IMR-90 (cell line): ENCODE results near the gene CALU. TPM values are rescaled to one million over a fixed set of nuclear protein-coding genes. Genes with fewer than 3 reads are reported as not detected.

Experiments used
- ATAC-seq: fragments of 200-7000 bp; cut with Tn5 transposase; 2 replicates; pipeline ENCODE4 v1.9.1; 2020; ENCODE audit warnings: low read depth, mild to moderate bottlenecking, moderate library complexity
- BruUV-seq: library from RNA; stranded (reverse); fragments of 400-500 nt; replicated peaks from 2 replicates; lab custom pipeline; 2021; lab: Mats Ljungman, UMichigan
- CTCF ChIA-PET: fragments of 300-600 bp; formaldehyde crosslinking; extraction: SDS; loops from one replicate; lab custom pipeline; 2021; ENCODE audit warnings: antibody characterized with exemption; lab: Yijun Ruan, JAX
- POLR2A ChIA-PET: fragments of 300-600 bp; sonication (Branson Sonifier 250); formaldehyde crosslinking; loops from one replicate; lab custom pipeline; 2022; ENCODE audit warnings: antibody characterized with exemption; ENCODE audit not compliant: unreplicated experiment; lab: Charles Lee
- DNase-seq: peaks from one replicate; pipeline ENCODE4 v3.0.0; 2013
- H2AFZ ChIP-seq: replicated peaks from 2 replicates; pipeline ENCODE3; 2013; ENCODE audit warnings: low read length, mild to moderate bottlenecking; ENCODE audit not compliant: poor library complexity
- H2AK5ac ChIP-seq: 2 replicates; pipeline ENCODE4 v1.6.1; 2013; ENCODE audit warnings: low read depth, low read length, inconsistent platforms
- H2AK9ac ChIP-seq: replicated peaks from 2 replicates; pipeline ENCODE3; 2013; ENCODE audit warnings: mild to moderate bottlenecking, low read depth, low read length, moderate library complexity; ENCODE audit not compliant: poor library complexity
- H2BK120ac ChIP-seq: 2 replicates; pipeline ENCODE4 v1.6.1; 2013; ENCODE audit warnings: low read depth, low read length, inconsistent platforms
- H2BK15ac ChIP-seq: 3 replicates; pipeline ENCODE4 v1.6.1; 2013; ENCODE audit warnings: low read depth, low read length, inconsistent platforms
- H2BK20ac ChIP-seq: 2 replicates; pipeline ENCODE4 v1.6.1; 2013; ENCODE audit warnings: low read depth, mild to moderate bottlenecking, inconsistent platforms, low read length, moderate library complexity
- H2BK5ac ChIP-seq: 2 replicates; pipeline ENCODE4 v1.6.1; 2013; ENCODE audit warnings: mild to moderate bottlenecking, low read depth, low read length, inconsistent platforms; ENCODE audit not compliant: poor library complexity, severe bottlenecking
- H3K14ac ChIP-seq: replicated peaks from 2 replicates; pipeline ENCODE4 v1.6.1; 2013; ENCODE audit warnings: low read depth, low read length, inconsistent platforms
- H3K18ac ChIP-seq: 2 replicates; pipeline ENCODE4 v1.6.1; 2013; ENCODE audit warnings: low read depth, low read length, control low read depth
- H3K23ac ChIP-seq: 2 replicates; pipeline ENCODE4 v1.6.1; 2013; ENCODE audit warnings: low read depth, low read length, inconsistent platforms
- H3K27ac ChIP-seq: 2 replicates; pipeline ENCODE4 v1.5.1; 2013; ENCODE audit warnings: mild to moderate bottlenecking, control low read depth, low read length; ENCODE audit not compliant: insufficient read depth
- H3K27me3 ChIP-seq: 2 replicates; pipeline ENCODE4 v1.6.1; 2013; ENCODE audit warnings: low read length; ENCODE audit not compliant: control insufficient read depth, insufficient read depth
- H3K36me3 ChIP-seq: 2 replicates; pipeline ENCODE4 v1.6.1; 2013; ENCODE audit warnings: low read length, mixed read lengths; ENCODE audit not compliant: control insufficient read depth, insufficient read depth
- H3K4ac ChIP-seq: 2 replicates; pipeline ENCODE4 v1.6.1; 2013; ENCODE audit warnings: low read depth, low read length, inconsistent platforms
- H3K4me1 ChIP-seq: 2 replicates; pipeline ENCODE4 v1.6.1; 2013; ENCODE audit warnings: low read length, mixed read lengths; ENCODE audit not compliant: control insufficient read depth, insufficient read depth
- H3K4me2 ChIP-seq: 2 replicates; pipeline ENCODE4 v1.6.1; 2013; ENCODE audit warnings: low read depth, mild to moderate bottlenecking, control low read depth, low read length, moderate library complexity
- H3K4me3 ChIP-seq: 2 replicates; pipeline ENCODE4 v1.5.1; 2013; ENCODE audit warnings: low read depth, mild to moderate bottlenecking, control low read depth, low read length, moderate library complexity; ENCODE audit not compliant: insufficient read depth
- H3K56ac ChIP-seq: 2 replicates; pipeline ENCODE4 v1.6.1; 2013; ENCODE audit warnings: low read length, inconsistent platforms; ENCODE audit not compliant: insufficient read depth; ENCODE audit errors: extremely low read depth
- H3K79me1 ChIP-seq, 2 experiments: 2 replicates each; pipeline ENCODE4 v1.6.1; 2013; ENCODE audit warnings: low read length in 2 of 2, inconsistent platforms in 1 of 2, low read depth in 1 of 2
- H3K9ac ChIP-seq: 2 replicates; pipeline ENCODE4 v1.6.1; 2013; ENCODE audit warnings: low read depth, low read length, control low read depth
- H3K9me1 ChIP-seq: 2 replicates; pipeline ENCODE4 v1.6.1; 2013; ENCODE audit warnings: low read length, inconsistent platforms; ENCODE audit not compliant: insufficient read depth
- H3K9me3 ChIP-seq: 2 replicates; pipeline ENCODE4 v1.6.1; 2013; ENCODE audit warnings: low read length; ENCODE audit not compliant: control insufficient read depth, insufficient read depth
- H4K20me1 ChIP-seq: 2 replicates; pipeline ENCODE4 v1.6.1; 2013; ENCODE audit warnings: low read length, inconsistent platforms; ENCODE audit not compliant: insufficient read depth
- H4K5ac ChIP-seq: 2 replicates; pipeline ENCODE4 v1.6.1; 2013; ENCODE audit warnings: mild to moderate bottlenecking, low read depth, low read length, control low read depth
- H4K8ac ChIP-seq, 2 experiments: 2 replicates each; pipeline ENCODE4 v1.6.1; 2013; ENCODE audit warnings: low read depth in 2 of 2, low read length in 2 of 2, control low read depth in 1 of 2, inconsistent platforms in 1 of 2
- H4K91ac ChIP-seq: 2 replicates; pipeline ENCODE4 v1.6.1; 2013; ENCODE audit warnings: low read depth, low read length, inconsistent platforms; ENCODE audit not compliant: insufficient read depth
- BHLHE40 ChIP-seq: fragments of 150-350 bp; IDR thresholded peaks from 2 replicates; pipeline ENCODE4 v1.6.1; 2016; ENCODE audit warnings: mild to moderate bottlenecking, low read depth, low read length
- FOS ChIP-seq: fragments of 150-350 bp; IDR thresholded peaks from 2 replicates; pipeline ENCODE4 v1.6.1; 2016; ENCODE audit warnings: low read depth, low read length
- POLR2A ChIP-seq: IDR thresholded peaks from 2 replicates; pipeline ENCODE4 v1.6.1; 2012; ENCODE audit warnings: mild to moderate bottlenecking, low read depth, low read length
- RAD21 ChIP-seq: IDR thresholded peaks from 2 replicates; pipeline ENCODE4 v1.6.1; 2012; ENCODE audit warnings: low read length, improper control_type of control experiment
- WGBS, 2 experiments: methylation state at CpG; one replicate each; pipeline versions ENCODE4 v1.1.5 to v1.1.7; 2013; ENCODE audit warnings: missing lambda C conversion rate in 2 of 2; ENCODE audit not compliant: insufficient read length in 1 of 2; ENCODE audit errors: extremely low coverage in 2 of 2; 5-methylcytosine and 5-hydroxymethylcytosine counted together
- dilution Hi-C: fragments of 300-500 bp; cut with HindIII; formaldehyde crosslinking; loops from one replicate; pipeline ENCODE4 v1.14.3; 2018; ENCODE audit warnings: low sequenced_read_pairs; ENCODE audit not compliant: unreplicated experiment
- in situ Hi-C: fragments of 300-500 bp; cut with MboI; formaldehyde crosslinking; loops from 3 replicates; pipeline ENCODE4 v1.14.3; 2019; ENCODE audit warnings: low sequenced_read_pairs, inconsistent platforms, mixed read lengths
- intact Hi-C: fragments of 100-400 bp; cut with micrococcal nuclease; formaldehyde crosslinking; loops from 2 replicates; pipeline ENCODE4 v1.10.0; 2022
- polyA plus RNA-seq, 3 experiments: library from polyadenylated mRNA; depleted of rRNA; stranded (reverse); fragments of >200 nt; gene quantifications; 2 replicates each; pipeline ENCODE4 v1.2.3, GENCODE V29; 2012; ENCODE audit warnings: low replicate concordance in 1 of 3
- total RNA-seq: library from RNA; depleted of rRNA; stranded (reverse); fragments of >200 nt; gene quantifications from 2 replicates; pipeline ENCODE4 v1.2.3, GENCODE V29; 2012

Gene CALU
- total and polyA plus RNA-seq, 2 of the 4 experiments (the other 2 are of a cell fraction) = 421 to 525 TPM

DNA sequence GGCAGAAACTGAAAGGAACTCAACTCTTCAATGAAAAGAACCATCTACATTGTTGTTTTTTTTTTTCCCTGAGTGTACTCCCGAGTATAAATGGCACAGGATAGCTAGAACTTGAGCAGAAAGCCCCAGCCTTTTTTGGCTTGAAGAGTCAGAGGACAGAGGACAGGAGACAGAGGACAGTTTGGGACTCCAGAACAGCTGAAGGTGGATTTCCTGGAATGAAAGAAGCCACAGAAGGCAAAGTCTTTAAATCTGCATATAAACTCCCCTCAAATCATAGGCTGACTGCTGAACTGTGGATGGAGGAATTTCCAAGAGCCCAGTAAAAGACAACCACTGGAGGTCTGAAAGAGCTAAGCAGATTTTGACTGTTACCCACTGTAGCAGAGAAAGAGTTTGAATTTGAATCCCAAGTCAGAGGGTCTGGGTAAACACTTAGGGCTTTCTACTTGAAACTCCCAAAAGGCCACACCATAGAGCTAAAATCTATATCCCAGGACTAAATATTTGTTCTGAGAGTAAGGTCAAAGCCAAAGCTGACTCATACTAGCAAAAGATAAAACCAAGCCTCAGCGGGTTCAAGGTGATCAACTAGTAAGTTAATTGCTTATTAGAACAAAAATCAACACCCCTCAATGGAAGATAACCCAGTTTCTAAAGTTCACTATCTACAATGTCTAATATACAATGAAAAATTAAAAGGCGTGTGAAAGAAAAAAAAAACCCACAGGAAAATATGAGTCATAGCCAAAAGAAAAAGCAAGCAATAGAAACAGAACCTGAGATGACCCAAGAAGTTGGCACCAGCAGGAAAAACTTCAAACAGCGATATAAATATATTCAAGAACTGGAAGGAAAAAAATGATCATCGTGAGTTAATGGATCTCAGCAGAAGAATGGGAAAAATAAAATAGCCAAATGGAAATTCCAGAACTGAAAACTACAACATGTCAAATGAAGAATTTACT is 38.3 kb downstream of the CALU start:
- Histone ChIP-seq H3K4me3 (no peak overlapping the region), H3K4me2 (no peak overlapping the region), H3K23ac (no peak overlapping the region), H3K9me3 (no peaks in the 10 kb centered on the region), H2AK5ac (no peak overlapping the region), H2BK5ac (no peak overlapping the region), H2BK120ac (no peak overlapping the region), H3K9me1 (peaks cover 11% of the 10 kb centered on the region), H4K5ac (no peak overlapping the region), H3K14ac (no peak overlapping the region), H4K8ac (no peak overlapping the region), H3K79me1 (peaks cover 2 to 10% of the 10 kb centered on the region in 2 experiments; a peak in 2 of 4 replicates), H2AK9ac (no peak overlapping the region), H4K20me1 (peaks cover 28% of the 10 kb centered on the region; the same call in 1 of the 2 replicates), H2AFZ (no peak overlapping the region), H3K9ac (no peak overlapping the region), H2BK15ac (no peak overlapping the region), H3K4ac (no peak overlapping the region), H3K4me1 (peaks cover 4% of the 10 kb centered on the region; the same call in 1 of the 2 replicates), H3K56ac (no peak overlapping the region), H3K27me3 (no peaks in the 10 kb centered on the region), H3K27ac (no peak overlapping the region), H2BK20ac (no peak overlapping the region), H4K91ac (no peak overlapping the region), H3K18ac (no peak overlapping the region), H3K36me3 (peaks cover 26% of the 10 kb centered on the region)
- dilution Hi-C loops = no loop called here
- WGBS, 2 experiments = no CpG with 5 or more reads among the region's 5 CpGs
- TF ChIP-seq FOS (peak; percentile 41; the same call in 1 of the 2 replicates), BHLHE40 (no peak), POLR2A (no peak), RAD21 (no peak)
- CTCF ChIA-PET = no interaction called here
- intact Hi-C loops = no loop called here
- POLR2A ChIA-PET = no interaction called here
- DNase-seq (peak; percentile 22), ATAC-seq (no peak)
- BruUV-seq = no TSS peak
- in situ Hi-C loops = no loop called here
